HS-5 (cell line): ENCODE data around the gene USP31.

Experiments used
- DNase-seq: peaks from one replicate; pipeline ENCODE4 v3.0.0-alpha.2; 2012; ENCODE audit warnings: low read depth

The USP31 gene, protein sequence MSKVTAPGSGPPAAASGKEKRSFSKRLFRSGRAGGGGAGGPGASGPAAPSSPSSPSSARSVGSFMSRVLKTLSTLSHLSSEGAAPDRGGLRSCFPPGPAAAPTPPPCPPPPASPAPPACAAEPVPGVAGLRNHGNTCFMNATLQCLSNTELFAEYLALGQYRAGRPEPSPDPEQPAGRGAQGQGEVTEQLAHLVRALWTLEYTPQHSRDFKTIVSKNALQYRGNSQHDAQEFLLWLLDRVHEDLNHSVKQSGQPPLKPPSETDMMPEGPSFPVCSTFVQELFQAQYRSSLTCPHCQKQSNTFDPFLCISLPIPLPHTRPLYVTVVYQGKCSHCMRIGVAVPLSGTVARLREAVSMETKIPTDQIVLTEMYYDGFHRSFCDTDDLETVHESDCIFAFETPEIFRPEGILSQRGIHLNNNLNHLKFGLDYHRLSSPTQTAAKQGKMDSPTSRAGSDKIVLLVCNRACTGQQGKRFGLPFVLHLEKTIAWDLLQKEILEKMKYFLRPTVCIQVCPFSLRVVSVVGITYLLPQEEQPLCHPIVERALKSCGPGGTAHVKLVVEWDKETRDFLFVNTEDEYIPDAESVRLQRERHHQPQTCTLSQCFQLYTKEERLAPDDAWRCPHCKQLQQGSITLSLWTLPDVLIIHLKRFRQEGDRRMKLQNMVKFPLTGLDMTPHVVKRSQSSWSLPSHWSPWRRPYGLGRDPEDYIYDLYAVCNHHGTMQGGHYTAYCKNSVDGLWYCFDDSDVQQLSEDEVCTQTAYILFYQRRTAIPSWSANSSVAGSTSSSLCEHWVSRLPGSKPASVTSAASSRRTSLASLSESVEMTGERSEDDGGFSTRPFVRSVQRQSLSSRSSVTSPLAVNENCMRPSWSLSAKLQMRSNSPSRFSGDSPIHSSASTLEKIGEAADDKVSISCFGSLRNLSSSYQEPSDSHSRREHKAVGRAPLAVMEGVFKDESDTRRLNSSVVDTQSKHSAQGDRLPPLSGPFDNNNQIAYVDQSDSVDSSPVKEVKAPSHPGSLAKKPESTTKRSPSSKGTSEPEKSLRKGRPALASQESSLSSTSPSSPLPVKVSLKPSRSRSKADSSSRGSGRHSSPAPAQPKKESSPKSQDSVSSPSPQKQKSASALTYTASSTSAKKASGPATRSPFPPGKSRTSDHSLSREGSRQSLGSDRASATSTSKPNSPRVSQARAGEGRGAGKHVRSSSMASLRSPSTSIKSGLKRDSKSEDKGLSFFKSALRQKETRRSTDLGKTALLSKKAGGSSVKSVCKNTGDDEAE (N-terminal part only)

DNA sequence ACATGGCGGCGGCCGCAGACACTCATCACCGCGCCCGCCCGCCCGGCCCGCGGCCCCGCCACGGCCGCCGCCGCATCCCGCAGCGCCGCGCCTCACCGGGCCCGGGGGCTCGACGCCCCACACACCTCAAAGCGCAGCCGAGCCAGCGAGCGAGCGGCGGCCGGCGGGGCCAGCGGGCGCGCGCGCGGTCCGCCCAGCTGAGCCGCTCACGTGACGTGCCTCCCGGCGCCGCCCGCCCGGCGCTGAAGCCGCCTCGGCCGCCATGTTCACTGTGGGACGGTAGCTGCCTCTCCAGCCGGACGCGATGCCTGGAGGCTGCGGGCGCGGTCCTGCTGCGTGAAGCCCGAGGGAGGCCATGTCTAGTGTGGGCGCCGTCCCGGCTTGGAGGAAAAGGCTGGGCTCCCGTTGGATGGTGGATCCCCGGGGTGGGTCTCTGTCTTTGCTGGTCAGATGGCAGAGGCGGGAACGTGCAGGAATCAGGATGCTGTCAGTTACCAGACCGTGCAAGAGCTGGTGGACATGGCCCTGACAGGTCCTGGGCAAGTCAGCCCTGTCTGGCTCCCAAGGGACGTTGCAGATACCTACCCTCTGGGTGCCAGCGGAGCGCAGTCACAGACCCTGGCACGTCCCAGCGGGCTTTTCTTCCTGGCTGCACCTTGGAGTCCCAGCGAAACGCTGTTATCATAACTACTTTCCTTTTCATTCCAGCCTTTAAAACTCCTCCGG is at the start of gene USP31:
Gene USP31, minus strand, starts transcription at position 186 of the 726 bp plus-strand sequence. Its CDS starts 182 bp downstream, at position 4.
- DNase-seq, result peak; percentile 74

DNA sequence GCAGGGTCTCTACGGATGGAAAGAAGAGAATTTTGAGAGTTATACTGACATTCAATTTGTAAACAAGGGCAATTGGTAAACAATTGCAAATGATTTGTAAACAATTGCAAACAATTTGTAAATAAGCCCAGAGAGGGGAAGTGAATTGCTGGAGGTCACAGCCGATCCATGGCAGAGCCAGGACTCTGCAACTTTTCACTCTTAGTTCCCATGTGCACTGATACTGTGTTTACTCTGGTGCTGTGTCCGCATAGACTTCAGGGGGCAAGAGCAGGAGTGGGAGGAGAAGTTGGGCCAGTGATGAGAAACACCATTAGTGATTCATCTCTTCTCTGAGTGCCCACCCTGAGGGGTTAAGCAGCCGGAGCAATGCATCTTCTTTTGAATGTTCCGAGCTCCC is 47.3 kb upstream of the USP31 start:
- no peak for DNase-seq

DNA sequence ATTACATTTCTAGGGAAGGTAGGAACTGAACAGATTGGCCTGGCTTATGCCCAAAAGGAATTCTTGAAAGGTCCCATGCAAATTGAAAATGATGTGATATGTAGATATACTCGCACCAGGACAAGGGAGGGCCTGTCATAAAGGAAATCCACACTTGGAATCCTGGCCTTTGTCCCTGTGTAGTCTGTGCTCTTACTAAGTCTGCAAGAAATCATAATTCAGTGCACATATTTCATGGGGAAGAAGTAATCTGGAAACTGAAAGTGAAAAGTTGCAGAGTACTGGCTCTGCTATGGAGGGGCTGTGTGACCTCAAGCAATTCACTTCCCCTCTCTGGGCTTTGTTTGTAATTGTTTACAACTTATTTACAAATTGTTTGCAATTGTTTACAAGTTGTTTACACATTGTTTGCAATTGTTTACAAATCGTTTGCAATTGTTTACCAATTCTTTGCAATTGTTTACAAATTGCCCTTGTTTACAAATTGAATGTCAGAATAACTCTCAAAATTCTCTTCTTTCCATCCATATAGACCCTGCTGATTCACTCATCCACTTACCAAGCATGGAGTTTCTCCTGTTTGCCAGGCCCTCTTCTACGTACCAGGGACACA is 46.2 kb upstream of the USP31 start:
- no peak for DNase-seq

DNA sequence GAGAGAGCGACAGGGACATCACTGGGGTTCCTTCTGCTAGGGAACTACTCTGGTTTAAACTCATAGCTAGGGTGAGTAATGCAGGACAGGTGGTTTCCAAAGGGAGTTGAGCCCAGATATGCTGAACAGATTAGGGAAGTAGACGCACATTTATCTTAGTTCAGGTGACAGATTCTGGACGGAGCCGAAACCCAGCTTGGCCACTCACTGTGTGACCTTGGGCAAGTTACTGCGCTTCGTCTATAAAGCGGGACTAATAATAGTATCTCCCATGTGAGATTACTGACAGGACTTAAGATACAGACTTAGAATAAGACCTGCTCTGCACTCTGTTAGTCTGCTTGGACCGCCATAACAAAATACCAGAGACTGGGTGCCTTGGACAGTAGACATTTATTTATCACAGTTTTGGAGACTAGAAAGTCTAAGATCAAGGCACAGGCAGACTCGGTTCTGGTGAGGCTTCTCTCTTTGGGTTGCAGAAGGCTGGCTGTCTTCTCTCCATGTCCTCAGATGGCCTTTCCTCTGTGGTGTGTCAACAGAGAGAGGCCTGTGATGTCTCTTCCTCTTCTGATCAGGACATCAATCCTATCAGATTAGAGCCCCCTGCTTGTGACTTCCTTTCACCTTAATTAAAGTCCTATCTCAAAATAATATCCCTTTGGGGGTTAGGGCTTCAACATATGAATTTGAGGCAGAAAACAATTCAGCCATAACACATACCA is 45.4 kb upstream of the USP31 start:
- DNase-seq, result no peak

GRCh38 chr16:23188911-23189310 is 39.7 kb upstream of the USP31 start:
- DNase-seq, result no peak

- no peak for DNase-seq
Measured at GRCh38 chr16:23187341-23187740, 38.1 kb upstream of the USP31 start.

- no peak for DNase-seq
Measured at GRCh38 chr16:23186171-23186570, 36.9 kb upstream of the USP31 start.

DNA sequence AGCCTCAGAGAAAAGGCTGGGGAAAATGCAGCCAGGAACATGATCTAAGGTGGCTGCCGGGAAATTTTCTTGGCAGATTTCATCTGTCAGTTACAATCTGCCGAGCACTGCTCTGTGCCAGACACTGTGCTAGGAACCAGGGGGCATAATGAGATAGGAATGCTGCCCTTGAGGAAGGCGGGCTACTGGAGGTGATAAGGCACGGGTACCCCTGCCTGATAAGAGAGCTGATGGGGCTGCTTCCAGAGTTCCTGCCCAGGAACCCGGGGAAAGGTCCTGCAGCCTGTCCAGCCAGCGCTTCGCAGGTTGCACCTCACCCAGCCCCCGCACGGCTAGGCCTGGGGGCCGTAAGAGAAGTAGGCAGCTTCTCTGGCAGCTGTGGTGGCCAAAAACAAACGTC is 36.4 kb upstream of the USP31 start:
- DNase-seq, result no peak

- no peak for DNase-seq
Measured at GRCh38 chr16:23183543-23183862, 34.3 kb upstream of the USP31 start.

- no peak for DNase-seq
Measured at GRCh38 chr16:23182679-23183542, 33.7 kb upstream of the USP31 start, which contains the start of gene SCNN1G. Gene SCNN1G, plus strand, starts transcription at chr16:23182745. Its CDS starts 3,527 bp downstream, at chr16:23186272.

DNA sequence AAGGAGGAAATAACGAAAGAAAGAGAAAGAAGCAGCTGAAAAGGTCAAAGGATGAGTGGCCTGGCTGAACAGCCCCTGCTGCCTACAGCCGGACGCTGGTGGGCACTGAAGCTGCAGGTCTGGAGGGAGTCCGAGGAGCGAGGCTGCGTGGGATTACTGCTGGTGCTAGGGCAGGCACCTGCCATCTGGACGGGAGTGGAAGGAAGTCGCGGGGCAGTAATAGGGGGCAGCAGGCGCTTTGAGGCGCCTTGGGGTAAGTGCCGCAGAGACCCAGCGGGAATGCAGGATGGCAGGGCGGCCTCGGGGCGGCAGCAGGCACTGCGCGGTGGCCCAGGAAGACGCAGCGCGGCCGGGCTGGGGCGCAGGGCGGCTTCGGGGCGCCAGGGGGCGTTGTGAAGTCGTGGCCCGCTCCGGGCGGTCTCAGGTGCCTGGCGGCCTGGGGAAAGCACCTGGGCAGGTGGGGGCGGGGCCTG is 33.0 kb upstream of the USP31 start:
- DNase-seq, result no peak

DNA sequence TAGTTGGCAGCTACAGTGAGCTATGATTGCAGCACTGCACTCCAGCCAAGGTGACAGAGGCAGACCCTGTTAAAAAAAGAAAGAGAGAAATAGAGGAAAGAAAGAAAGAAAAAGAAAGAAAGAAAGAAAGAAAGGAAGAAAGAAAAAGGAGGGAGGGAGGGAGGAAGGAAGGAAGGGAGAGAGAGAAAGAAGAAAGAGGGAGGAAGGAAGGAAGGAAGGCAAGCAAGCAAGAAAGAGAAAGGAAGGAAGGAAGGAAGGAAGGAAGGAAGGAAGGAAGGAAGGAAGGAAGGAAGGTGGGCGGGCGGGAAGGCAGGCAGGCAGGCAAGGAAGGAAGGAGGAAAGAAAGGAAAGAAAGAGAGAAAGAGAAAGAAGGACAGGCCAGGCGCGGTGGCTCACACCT is 32.3 kb upstream of the USP31 start:
- DNase-seq, result no peak

- no peak for DNase-seq
Measured at GRCh38 chr16:23175651-23176050, 26.4 kb upstream of the USP31 start.

GRCh38 chr16:23174622-23175021 is 25.4 kb upstream of the USP31 start:
- DNase-seq, result no peak

GRCh38 chr16:23172994-23173393 is 23.7 kb upstream of the USP31 start:
- no peak for DNase-seq

- no peak for DNase-seq
Measured at GRCh38 chr16:23172583-23172982, 23.3 kb upstream of the USP31 start.

DNA sequence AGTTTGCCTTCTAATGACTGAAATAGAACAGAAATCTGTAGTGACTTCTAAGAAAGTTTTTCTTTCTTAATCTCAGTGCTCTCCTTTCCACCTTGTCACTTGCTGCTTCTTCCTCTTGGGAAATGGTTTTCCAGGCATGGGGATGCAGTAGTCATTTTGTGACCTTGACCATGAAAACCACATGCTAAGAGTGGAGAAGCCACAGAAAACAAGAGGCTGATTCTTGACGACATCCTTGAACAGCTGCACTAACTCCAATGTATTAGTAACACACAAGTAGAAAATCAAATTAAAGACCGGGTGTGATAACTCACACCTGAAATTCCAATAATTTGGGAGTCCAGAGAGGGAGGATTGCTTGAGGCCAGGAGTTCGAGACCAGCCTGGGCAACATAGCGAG is 15.5 kb upstream of the USP31 start:
- DNase-seq, result no peak

GRCh38 chr16:23163921-23164320 is 14.7 kb upstream of the USP31 start:
- DNase-seq, result no peak

DNA sequence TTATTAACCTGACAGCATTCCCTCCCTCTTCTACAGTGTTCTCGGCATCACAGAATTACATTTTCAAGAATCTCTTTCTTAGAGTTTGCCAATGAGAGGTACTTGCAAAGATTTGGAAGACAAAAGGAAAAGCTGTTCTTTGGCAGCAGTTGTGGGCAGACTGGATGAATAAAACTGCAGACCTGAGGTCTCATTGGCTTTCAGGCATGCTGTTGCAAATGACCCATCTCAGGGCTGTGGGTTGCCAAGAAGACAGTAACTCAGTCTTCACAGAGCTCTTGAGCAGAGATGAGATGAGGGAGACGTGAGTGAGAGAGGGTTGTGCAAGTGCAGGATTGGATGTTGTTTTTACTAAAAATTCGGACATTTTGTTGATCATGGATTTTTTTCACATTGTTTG is 11.3 kb upstream of the USP31 start:
- no peak for DNase-seq
